Keratinocyte (primary cell): ENCODE results near the gene CAMSAP1. TPM values are rescaled to one million over a fixed set of nuclear protein-coding genes. Genes with fewer than 3 reads are reported as not detected.

Source experiments
- DNase-seq: peaks from one replicate; pipeline ENCODE4 v3.0.0-alpha.2; 2011; ENCODE audit warnings: low read depth, missing footprints, low spot score
- FAIRE-seq: peaks from 2 replicates; lab custom pipeline; 2011; peaks lifted over from hg19 to GRCh38; lab: Jason Lieb, UNC
- H2AFZ ChIP-seq: 2 replicates; pipeline ENCODE4 v1.6.0; 2012; ENCODE audit warnings: low read length, control low read depth, inconsistent platforms; ENCODE audit not compliant: control insufficient read depth
- H3K27ac ChIP-seq: 2 replicates; pipeline ENCODE4 v1.5.1; 2011; ENCODE audit warnings: low read length; ENCODE audit not compliant: control insufficient read depth, insufficient read depth
- H3K27me3 ChIP-seq: 3 replicates; pipeline ENCODE4 v1.6.0; 2011; ENCODE audit warnings: low read length; ENCODE audit not compliant: control insufficient read depth, insufficient read depth; ENCODE audit errors: extremely low read depth
- H3K36me3 ChIP-seq, 2 experiments: 2 replicates in 1 of 2; 3 replicates in 1 of 2; pipeline ENCODE4 v1.5.1; 2011; ENCODE audit warnings: low read length in 2 of 2, mild to moderate bottlenecking in 1 of 2; ENCODE audit not compliant: control insufficient read depth in 2 of 2, insufficient read depth in 2 of 2; ENCODE audit errors: extremely low read depth in 1 of 2
- H3K4me1 ChIP-seq: 3 replicates; pipeline ENCODE4 v1.5.1; 2011; ENCODE audit warnings: low read length; ENCODE audit not compliant: control insufficient read depth, insufficient read depth; ENCODE audit errors: extremely low read depth
- H3K4me2 ChIP-seq: 3 replicates; pipeline ENCODE4 v1.6.0; 2011; ENCODE audit warnings: low read depth, low read length; ENCODE audit not compliant: control insufficient read depth, insufficient read depth; ENCODE audit errors: extremely low read depth
- H3K4me3 ChIP-seq, 3 experiments: fragments of 200-600 bp in 1 of 3; sonication (generic) in 1 of 3; 2 replicates in 2 of 3; 3 replicates in 1 of 3; pipeline ENCODE4 v1.5.1; 2011 to 2016; ENCODE audit warnings: low read length in 3 of 3, mild to moderate bottlenecking in 3 of 3, control low read depth in 2 of 3, inconsistent platforms in 1 of 3, low read depth in 1 of 3, mixed read lengths in 1 of 3, mixed run types in 1 of 3, moderate library complexity in 1 of 3; ENCODE audit not compliant: control insufficient read depth in 2 of 3, insufficient read depth in 2 of 3; ENCODE audit errors: extremely low read depth in 1 of 3
- H3K79me2 ChIP-seq: 2 replicates; pipeline ENCODE4 v1.6.0; 2012; ENCODE audit warnings: low read length; ENCODE audit not compliant: control insufficient read depth, insufficient read depth
- H3K9ac ChIP-seq: 3 replicates; pipeline ENCODE4 v1.6.0; 2011; ENCODE audit warnings: low read length; ENCODE audit not compliant: control insufficient read depth, insufficient read depth; ENCODE audit errors: extremely low read depth
- H3K9me1 ChIP-seq: 3 replicates; pipeline ENCODE4 v1.6.0; 2011; ENCODE audit warnings: low read length; ENCODE audit not compliant: control insufficient read depth, insufficient read depth; ENCODE audit errors: extremely low read depth
- H3K9me3 ChIP-seq: 2 replicates; pipeline ENCODE4 v1.5.1; 2012; ENCODE audit warnings: low read depth, low read length; ENCODE audit not compliant: control insufficient read depth
- H4K20me1 ChIP-seq: 3 replicates; pipeline ENCODE4 v1.6.0; 2011; ENCODE audit warnings: low read length; ENCODE audit not compliant: control insufficient read depth, insufficient read depth; ENCODE audit errors: extremely low read depth
- CTCF ChIP-seq, 3 experiments: IDR thresholded peaks in 1 of 3; conservative IDR thresholded peaks in 1 of 3; optimal IDR thresholded peaks in 1 of 3; 2 replicates in 2 of 3; 3 replicates in 1 of 3; pipeline versions ENCODE3 to v1.5.1; 2011; ENCODE audit warnings: low read length in 3 of 3, mild to moderate bottlenecking in 3 of 3, moderate library complexity in 2 of 3, control low read depth in 1 of 3, inconsistent platforms in 1 of 3; ENCODE audit not compliant: insufficient read depth in 2 of 3; ENCODE audit errors: extremely low read depth in 1 of 3
- EZH2 ChIP-seq: IDR thresholded peaks from one replicate; pipeline ENCODE4 v1.6.1; 2012; ENCODE audit warnings: inconsistent platforms, mild to moderate bottlenecking, low read length, moderate library complexity
- dilution Hi-C: fragments of 300-500 bp; cut with MboI; formaldehyde crosslinking; loops from one replicate; pipeline ENCODE4 v1.7.0; 2020; ENCODE audit warnings: low sequenced_read_pairs; ENCODE audit not compliant: extremely low pct_ligation_motif_present
- polyA plus RNA-seq, 5 experiments: library from polyadenylated mRNA; depleted of rRNA in 3 of 5; stranded (reverse) in 3 of 5; stranded (forward) in 1 of 5; unstranded in 1 of 5; fragments of >200 nt; gene quantifications; 1 replicate in 1 of 5; 2 replicates in 3 of 5; 3 replicates in 1 of 5; pipeline versions ENCODE4 v1.2.1 to v1.2.3, GENCODE V29; 2011 to 2012; ENCODE audit warnings: missing spikeins in 2 of 5, low read depth in 1 of 5, low replicate concordance in 1 of 5

The CAMSAP1 gene
- polyA plus RNA-seq, 1 donor (not counting 4 experiments of a cell fraction or from before 2014, with no cell fraction given) = 8.3 TPM

DNA sequence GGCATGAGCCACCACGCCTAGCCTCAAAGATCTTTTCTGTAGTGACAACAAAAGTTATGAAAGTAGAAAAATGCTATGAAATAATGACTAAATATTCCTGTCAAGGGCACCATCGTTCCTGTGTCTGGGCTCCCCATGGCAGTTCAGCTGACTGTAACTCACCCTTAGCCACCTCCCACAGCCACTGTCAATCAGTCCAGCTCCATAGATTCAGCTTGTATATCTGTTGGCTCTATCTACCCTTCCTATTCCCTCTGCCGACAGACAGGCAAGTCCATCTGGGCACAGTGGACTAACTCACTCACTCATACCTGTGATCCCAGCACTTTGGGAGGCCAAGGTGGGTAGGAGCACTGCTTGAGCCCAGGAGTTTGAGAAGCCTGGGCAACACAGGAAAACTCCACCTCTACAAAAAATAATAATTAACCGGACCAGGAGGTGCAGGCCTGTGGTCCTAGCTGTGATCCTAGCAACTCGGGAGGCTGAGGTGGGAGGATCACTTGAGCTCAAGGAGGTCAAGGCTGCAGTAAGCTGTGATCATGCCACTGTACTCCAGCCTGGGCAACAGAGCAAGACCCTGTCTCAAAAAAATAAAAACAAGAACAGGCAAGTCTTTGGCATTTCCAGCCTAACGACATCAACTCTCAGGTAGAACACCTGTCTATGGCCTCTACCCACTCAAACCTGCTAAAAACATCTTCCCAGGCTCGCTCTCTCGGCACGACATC lies 6.2 kb downstream of the CAMSAP1 start:
- Histone ChIP-seq H3K36me3 (peaks cover 0 to 9% of the 10 kb centered on the region in 2 experiments), H3K4me2 (no peak overlapping the region), H3K9me1 (peaks cover 2% of the 10 kb centered on the region), H3K4me1 (peaks cover 36% of the 10 kb centered on the region), H3K4me3 (no peak overlapping the region), H4K20me1 (no peaks in the 10 kb centered on the region), H3K27me3 (no peaks in the 10 kb centered on the region), H3K79me2 (peaks cover 85% of the 10 kb centered on the region), H3K9me3 (no peaks in the 10 kb centered on the region), H2AFZ (no peak overlapping the region), H3K27ac (no peak overlapping the region), H3K9ac (no peak overlapping the region)
- TF ChIP-seq CTCF (optimal IDR thresholded peaks at IDR 0.05 in 1 of 3, IDR thresholded peaks at IDR 0.05 in 1 of 3, conservative IDR thresholded peaks at IDR 0.05 in 1 of 3; ENCODE audit: extremely low read depth in 1 of 3, insufficient read depth in 2 of 3, low read length in 3 of 3) = no peak
- TF ChIP-seq EZH2 = no peak
- FAIRE-seq = no peak
- dilution Hi-C loops = no loop called here
- DNase-seq = no peak

- Histone ChIP-seq H3K9me1 (no peaks in the 10 kb centered on the region), H3K4me2 (no peak overlapping the region), H3K4me1 (peaks cover 16% of the 10 kb centered on the region), H3K79me2 (peaks cover 96% of the 10 kb centered on the region), H3K9me3 (no peaks in the 10 kb centered on the region), H2AFZ (no peak overlapping the region), H3K27ac (no peak overlapping the region), H3K36me3 (peaks cover 0 to 9% of the 10 kb centered on the region in 2 experiments), H3K27me3 (no peaks in the 10 kb centered on the region), H3K4me3 (no peak overlapping the region), H4K20me1 (peaks cover 4% of the 10 kb centered on the region), H3K9ac (no peak overlapping the region)
- dilution Hi-C loops = no loop called here
- no peak for TF ChIP-seq EZH2
- TF ChIP-seq CTCF (optimal IDR thresholded peaks at IDR 0.05 in 1 of 3, IDR thresholded peaks at IDR 0.05 in 1 of 3, conservative IDR thresholded peaks at IDR 0.05 in 1 of 3; ENCODE audit: extremely low read depth in 1 of 3, insufficient read depth in 2 of 3, low read length in 3 of 3) = no peak
- FAIRE-seq = no peak
- DNase-seq = no peak
Measured at GRCh38 chr9:135898634-135899407, 8.5 kb downstream of the CAMSAP1 start.
